GM23248 (cell line): ENCODE data around the gene GHRL. TPM values are rescaled to one million over a fixed set of nuclear protein-coding genes. Genes with fewer than 3 reads are reported as not detected.

Source experiments
- DNase-seq: peaks from one replicate; pipeline ENCODE4 v3.0.0-alpha.2; 2015
- H2AFZ ChIP-seq: fragments of 200-600 bp; sonication (generic); 2 replicates; pipeline ENCODE4 v1.6.1; 2016; ENCODE audit warnings: antibody characterized with exemption
- H3F3A ChIP-seq: fragments of 200-600 bp; sonication (generic); 2 replicates; pipeline ENCODE4 v1.6.1; 2016; ENCODE audit warnings: mild to moderate bottlenecking, antibody characterized with exemption, mixed run types; ENCODE audit not compliant: insufficient read depth
- H3K27ac ChIP-seq: fragments of 200-600 bp; sonication (generic); 2 replicates; pipeline ENCODE4 v1.5.1; 2016; ENCODE audit warnings: mild to moderate bottlenecking
- H3K27me3 ChIP-seq: fragments of 200-600 bp; sonication (generic); replicated peaks from 2 replicates; pipeline ENCODE4 v1.6.1; 2016; ENCODE audit warnings: mild to moderate bottlenecking; ENCODE audit not compliant: insufficient read depth
- H3K36me3 ChIP-seq: fragments of 200-600 bp; sonication (generic); 2 replicates; pipeline ENCODE4 v1.6.1; 2016; ENCODE audit warnings: low read depth, mild to moderate bottlenecking
- H3K4me1 ChIP-seq: fragments of 200-600 bp; sonication (generic); 2 replicates; pipeline ENCODE4 v1.6.1; 2016; ENCODE audit warnings: mild to moderate bottlenecking; ENCODE audit not compliant: insufficient read depth
- H3K4me2 ChIP-seq: fragments of 200-600 bp; sonication (generic); one replicate; pipeline ENCODE4 v1.6.1; 2016; ENCODE audit warnings: mild to moderate bottlenecking; ENCODE audit not compliant: unreplicated experiment
- H3K4me3 ChIP-seq: fragments of 200-600 bp; sonication (generic); 2 replicates; pipeline ENCODE4 v1.5.1; 2016; ENCODE audit warnings: mild to moderate bottlenecking
- H3K79me2 ChIP-seq: fragments of 200-600 bp; sonication (generic); 2 replicates; pipeline ENCODE4 v1.6.1; 2016; ENCODE audit warnings: mild to moderate bottlenecking; ENCODE audit not compliant: insufficient read depth
- H3K9ac ChIP-seq: fragments of 200-600 bp; sonication (generic); 2 replicates; pipeline ENCODE4 v1.6.1; 2016; ENCODE audit warnings: mild to moderate bottlenecking
- H3K9me2 ChIP-seq: fragments of 200-600 bp; sonication (generic); 2 replicates; pipeline ENCODE4 v1.6.1; 2016; ENCODE audit warnings: mixed run types, mild to moderate bottlenecking, moderate library complexity; ENCODE audit not compliant: insufficient read depth
- H3K9me3 ChIP-seq: fragments of 200-600 bp; sonication (generic); one replicate; pipeline ENCODE4 v1.6.1; 2017; ENCODE audit warnings: low read depth
- H4K20me1 ChIP-seq: fragments of 200-600 bp; sonication (generic); 2 replicates; pipeline ENCODE4 v1.6.0; 2016; ENCODE audit not compliant: insufficient read depth
- EZH2 ChIP-seq: fragments of 200-600 bp; sonication (generic); IDR thresholded peaks from 2 replicates; pipeline ENCODE4 v1.6.1; 2018; ENCODE audit warnings: antibody characterized with exemption, mild to moderate bottlenecking; ENCODE audit not compliant: insufficient read depth, poor library complexity, severe bottlenecking
- EZH2phosphoT487 ChIP-seq: fragments of 200-600 bp; sonication (generic); IDR thresholded peaks from 2 replicates; pipeline ENCODE4 v1.6.1; 2018; ENCODE audit warnings: antibody characterized with exemption, moderate library complexity, mild to moderate bottlenecking, low read depth; ENCODE audit not compliant: insufficient read depth
- WGBS, 2 experiments: methylation state at CpG; one replicate each; pipeline ENCODE4 v1.1.6; 2015 to 2017; ENCODE audit warnings: low lambda C conversion rate in 2 of 2, low coverage in 1 of 2; ENCODE audit errors: missing lambda C conversion rate in 2 of 2; 5-methylcytosine and 5-hydroxymethylcytosine counted together
- in situ Hi-C: fragments of 300-500 bp; cut with MboI; formaldehyde crosslinking; loops from 2 replicates; pipeline ENCODE4 v1.15.0; 2020
- polyA plus RNA-seq: library from polyadenylated mRNA; unstranded; fragments of >200 nt; fragmentation: Nextera tagmentation; extraction: Ambion mirVana; gene quantifications from 2 replicates; pipeline ENCODE4 v1.2.1, GENCODE V29; 2016
- total RNA-seq: library from RNA; depleted of rRNA; stranded (reverse); fragments of >200 nt; shearing (Covaris generic); gene quantifications from 2 replicates; pipeline ENCODE4 v1.2.3, GENCODE V29; 2014

The GHRL gene
- total and polyA plus RNA-seq, 2 experiments from 2014 or later = 0.71 TPM; not detected in 1

DNA sequence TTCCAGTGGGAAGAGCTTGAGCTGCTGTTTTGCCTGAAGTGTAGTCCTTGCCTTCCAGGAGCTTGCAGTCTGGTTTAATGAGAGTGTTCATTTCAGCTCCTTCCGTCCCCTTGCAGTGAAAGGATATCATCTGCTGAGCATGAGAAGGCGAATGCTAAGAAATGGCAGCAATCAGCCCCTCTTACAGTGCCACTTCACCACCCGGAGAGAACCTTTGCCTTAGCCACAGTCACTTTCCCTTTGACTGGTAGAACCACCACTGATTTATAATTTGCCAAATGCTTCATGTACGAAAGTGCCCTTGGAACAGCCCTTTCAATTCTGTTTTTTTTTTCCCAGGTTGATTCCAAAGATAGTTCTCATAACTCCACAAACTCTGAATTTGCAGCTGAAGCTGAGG is 32.9 kb downstream of the GHRL start:
- H3K9me3 ChIP-seq = no peaks in the 10 kb centered on the region
- no peaks in the 10 kb centered on the region for H3K27me3 ChIP-seq
- peaks cover 87% of the 10 kb centered on the region for H3K79me2 ChIP-seq
- H3K27ac ChIP-seq = no peak overlapping the region
- no peaks in the 10 kb centered on the region for H3K9me2 ChIP-seq
- peaks cover 13% of the 10 kb centered on the region; the same call in 1 of the 2 replicates for H3F3A ChIP-seq
- no peak overlapping the region for H3K4me3 ChIP-seq
- H3K9ac ChIP-seq = no peak overlapping the region
- peaks cover 11% of the 10 kb centered on the region for H3K4me1 ChIP-seq
- no peak for TF ChIP-seq EZH2
- no peak for TF ChIP-seq EZH2phosphoT487
- no peak overlapping the region for H3K4me2 ChIP-seq
- H4K20me1 ChIP-seq = no peaks in the 10 kb centered on the region; the same call in 1 of the 2 replicates
- no peak overlapping the region for H2AFZ ChIP-seq
- WGBS, 2 experiments = 71 to 72% methylated on average over 4 of the region's 4 CpGs
- in situ Hi-C loops = no loop called here
- DNase-seq = no peak
- H3K36me3 ChIP-seq = peaks cover 8% of the 10 kb centered on the region; the same call in 1 of the 2 replicates

- Histone ChIP-seq H3K9me3 (no peaks in the 10 kb centered on the region), H2AFZ (no peak overlapping the region), H3K9me2 (no peaks in the 10 kb centered on the region), H3K9ac (no peak overlapping the region), H3K36me3 (peaks cover 8% of the 10 kb centered on the region; the same call in 1 of the 2 replicates), H3K27me3 (no peaks in the 10 kb centered on the region), H3K4me3 (no peak overlapping the region), H3K4me2 (no peak overlapping the region), H3K4me1 (peaks cover 7% of the 10 kb centered on the region), H4K20me1 (no peaks in the 10 kb centered on the region; the same call in 1 of the 2 replicates), H3F3A (peaks cover 9% of the 10 kb centered on the region; the same call in 1 of the 2 replicates), H3K79me2 (peaks cover 86% of the 10 kb centered on the region), H3K27ac (no peak overlapping the region)
- in situ Hi-C loops = no loop called here
- 77 to 81% methylated on average over 7 of the region's 7 CpGs for WGBS, 2 experiments
- TF ChIP-seq EZH2 = no peak
- no peak for TF ChIP-seq EZH2phosphoT487
- no peak for DNase-seq
Observed at GRCh38 chr3:10259036-10259435, 33.7 kb downstream of the GHRL start.

GRCh38 chr3:10255835-10256234 is 36.9 kb downstream of the GHRL start:
- DNase-seq = no peak
- H3K36me3 ChIP-seq = peaks cover 15% of the 10 kb centered on the region; the same call in 1 of the 2 replicates
- H3K4me1 ChIP-seq = peaks cover 2% of the 10 kb centered on the region; the same call in 1 of the 2 replicates
- no peak overlapping the region for H3K4me3 ChIP-seq
- in situ Hi-C loops = no loop called here
- H3K27ac ChIP-seq = no peak overlapping the region
- H3K9me2 ChIP-seq = no peaks in the 10 kb centered on the region
- no peaks in the 10 kb centered on the region for H3F3A ChIP-seq
- H3K79me2 ChIP-seq = peaks cover 92% of the 10 kb centered on the region
- H2AFZ ChIP-seq = no peak overlapping the region
- H3K9me3 ChIP-seq = no peaks in the 10 kb centered on the region
- H3K4me2 ChIP-seq = no peak overlapping the region
- 90 to 95% methylated on average over 7 of the region's 7 CpGs for WGBS, 2 experiments
- peaks cover 3% of the 10 kb centered on the region; the same call in 1 of the 2 replicates for H4K20me1 ChIP-seq
- H3K9ac ChIP-seq = no peak overlapping the region
- TF ChIP-seq EZH2phosphoT487 (no peak), EZH2 (no peak)
- no peaks in the 10 kb centered on the region for H3K27me3 ChIP-seq

GRCh38 chr3:10253731-10254130 is 39.0 kb downstream of the GHRL start:
- H3K36me3 ChIP-seq = peaks cover 15% of the 10 kb centered on the region; the same call in 1 of the 2 replicates
- 95 to 100% methylated on average over 3 of the region's 3 CpGs for WGBS, 2 experiments
- H4K20me1 ChIP-seq = peaks cover 3% of the 10 kb centered on the region; the same call in 1 of the 2 replicates
- H3K4me1 ChIP-seq = peaks cover 12% of the 10 kb centered on the region
- DNase-seq = no peak
- H3K27me3 ChIP-seq = no peaks in the 10 kb centered on the region
- H3K79me2 ChIP-seq = peaks cover 99% of the 10 kb centered on the region
- TF ChIP-seq EZH2phosphoT487 = no peak
- no peak for TF ChIP-seq EZH2
- no peaks in the 10 kb centered on the region for H3K9me2 ChIP-seq
- H2AFZ ChIP-seq = no peak overlapping the region
- no peaks in the 10 kb centered on the region for H3F3A ChIP-seq
- no peak overlapping the region for H3K4me3 ChIP-seq
- H3K4me2 ChIP-seq = no peak overlapping the region
- no peak overlapping the region for H3K27ac ChIP-seq
- in situ Hi-C loops = no loop called here
- H3K9me3 ChIP-seq = no peaks in the 10 kb centered on the region
- no peak overlapping the region for H3K9ac ChIP-seq

DNA sequence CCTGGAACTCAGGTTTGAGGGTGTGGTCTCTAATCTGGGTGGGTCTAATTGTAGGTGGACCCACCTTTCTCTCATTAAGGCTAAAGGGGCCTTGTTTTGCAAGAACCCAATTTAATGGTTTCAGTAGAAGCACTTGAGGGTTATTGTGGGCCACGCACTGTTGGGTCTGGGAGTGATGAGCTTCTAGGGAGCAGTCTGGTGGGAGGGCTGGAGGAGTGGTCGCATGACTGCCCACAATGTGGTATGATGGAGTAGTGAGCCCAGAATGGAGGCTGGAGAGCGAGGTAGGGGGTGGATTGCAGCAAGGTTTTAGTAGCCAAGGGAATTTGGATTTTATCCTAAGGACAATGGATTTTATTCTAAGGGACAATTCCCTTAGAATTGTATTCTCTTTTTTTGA is 41.7 kb downstream of the GHRL start:
- Histone ChIP-seq H3K9me3 (no peaks in the 10 kb centered on the region), H3K4me1 (peaks cover 12% of the 10 kb centered on the region), H3K4me3 (peak overlapping the region; percentile 83), H4K20me1 (peaks cover 3% of the 10 kb centered on the region; the same call in 1 of the 2 replicates), H2AFZ (no peak overlapping the region), H3K9me2 (no peaks in the 10 kb centered on the region), H3K4me2 (peak overlapping the region; percentile 98), H3K27me3 (no peaks in the 10 kb centered on the region), H3F3A (no peaks in the 10 kb centered on the region), H3K27ac (no peak overlapping the region), H3K9ac (peak overlapping the region; percentile 91; the same call in 1 of the 2 replicates), H3K79me2 (peaks cover 75% of the 10 kb centered on the region), H3K36me3 (peaks cover 9% of the 10 kb centered on the region; the same call in 1 of the 2 replicates)
- in situ Hi-C loops = no loop called here
- WGBS, 2 experiments = 94 to 95% methylated on average over 3 of the region's 3 CpGs
- no peak for DNase-seq
- TF ChIP-seq EZH2 = no peak
- no peak for TF ChIP-seq EZH2phosphoT487
